GDM1 (cell line): ENCODE data around the gene CNIH3.
"Not testable (repeated sequence)": the region's sequence is repeated elsewhere in the genome, so short reads cannot be mapped to it uniquely, and the experiment has no call there.

Source experiments
- DNase-seq: peaks from one replicate; lab custom pipeline; 2025; lab: John Stamatoyannopoulos, UW

Gene CNIH3

DNA sequence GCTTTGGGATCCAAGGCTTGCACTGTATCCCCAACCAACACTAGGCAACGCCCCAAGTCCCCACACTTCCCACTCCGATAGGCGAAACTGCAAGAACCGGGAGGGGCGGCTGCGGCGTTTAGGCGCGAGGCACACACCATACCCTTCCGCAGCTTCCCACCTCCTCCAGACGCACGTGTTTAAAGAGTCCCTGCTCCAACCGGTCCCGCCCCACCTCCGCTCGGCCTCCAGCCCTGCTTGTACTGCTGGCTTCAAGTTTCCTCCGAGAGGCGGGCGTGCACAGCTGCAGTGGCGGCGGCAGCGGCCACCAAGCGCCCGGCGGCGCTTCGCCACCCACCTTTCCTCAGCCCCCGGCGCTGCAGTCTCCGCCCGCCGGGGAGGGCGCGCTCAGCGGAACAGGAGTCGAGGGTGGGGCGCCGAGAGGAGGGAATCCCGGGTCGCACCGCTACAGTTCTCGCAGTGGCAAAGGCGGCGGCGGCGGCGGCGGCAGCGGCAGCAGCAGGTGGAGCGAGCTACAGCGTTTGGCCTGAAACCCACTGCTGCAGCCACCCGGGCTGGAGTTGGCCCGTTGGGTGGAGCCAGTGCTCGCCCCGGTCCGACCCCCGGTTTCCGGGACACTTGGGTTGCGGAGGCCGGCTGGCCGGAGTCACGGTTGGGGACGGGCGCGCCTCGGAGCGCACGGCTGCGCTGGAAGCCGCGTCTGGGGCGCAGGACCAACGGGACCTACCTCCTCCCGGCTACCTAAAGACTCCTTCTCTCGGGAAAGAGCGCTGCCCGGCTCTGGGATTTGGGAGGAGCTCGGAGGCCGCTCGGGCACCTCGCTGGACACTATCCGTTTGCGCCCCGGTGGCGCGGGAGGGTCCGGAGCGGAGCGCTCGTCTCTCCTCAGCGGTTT is at the start of gene CNIH3:
Gene CNIH3, plus strand, starts transcription at position 457 of the 895 bp plus-strand sequence. CDS start 858 bp downstream, outside the sequence.
- no peak for DNase-seq

DNA sequence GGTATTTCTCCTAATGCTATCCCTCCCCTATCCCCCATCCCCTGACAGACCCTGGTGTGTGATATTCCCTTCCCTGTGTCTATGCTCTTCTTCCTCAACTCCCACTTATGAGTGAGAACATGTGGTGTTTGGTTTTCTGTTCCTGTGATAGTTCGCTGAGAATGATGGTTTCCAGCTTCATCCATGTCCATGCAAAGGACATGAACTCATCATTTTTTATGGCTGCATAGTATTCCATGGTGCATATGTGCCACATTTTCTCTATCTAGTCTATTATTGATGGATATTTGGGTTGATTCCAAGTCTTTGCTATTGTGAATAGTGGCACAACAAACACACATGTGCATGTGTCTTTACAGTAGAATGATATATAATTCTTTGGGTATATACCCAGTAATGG is 49.6 kb upstream of the CNIH3 start:
- DNase-seq: not testable (repeated sequence)

DNA sequence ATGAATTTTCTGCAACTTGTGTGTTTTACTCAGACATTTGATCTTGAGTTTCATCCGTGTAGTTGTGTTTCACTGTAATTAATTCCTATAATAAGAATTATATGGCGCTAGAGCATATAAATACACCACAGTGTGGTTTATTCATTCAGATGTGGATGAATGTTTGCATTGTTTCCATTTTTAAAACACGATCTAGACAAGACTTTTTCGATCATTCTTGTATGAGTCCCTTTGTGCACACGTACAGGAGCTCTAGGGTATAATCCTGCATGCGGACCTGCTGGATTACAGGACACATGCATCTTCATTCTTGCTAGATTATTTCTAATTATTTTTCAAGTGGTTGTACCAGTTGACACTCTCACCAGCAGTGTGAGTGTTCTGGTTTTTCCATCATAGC is 46.8 kb upstream of the CNIH3 start:
- no peak for DNase-seq

DNA sequence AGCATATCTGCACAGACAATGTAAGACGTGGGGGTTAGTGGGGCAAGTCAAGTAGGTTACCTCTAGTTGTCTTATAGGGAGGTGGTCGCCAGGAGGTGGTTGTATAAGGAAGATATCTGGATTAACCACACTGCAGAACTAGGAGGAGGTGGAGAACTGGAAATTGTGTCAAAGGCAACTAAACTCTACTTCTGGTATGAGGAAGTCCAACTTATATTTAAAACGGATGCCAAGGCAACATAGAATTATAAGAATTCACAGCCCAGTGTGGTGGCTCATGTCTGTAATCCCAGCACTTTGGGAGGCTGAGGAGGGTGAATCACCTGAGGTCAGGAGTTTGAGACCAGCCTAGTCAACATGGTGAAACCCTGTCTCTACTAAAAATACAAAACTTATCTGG is 44.1 kb upstream of the CNIH3 start:
- DNase-seq: not testable (repeated sequence)

DNA sequence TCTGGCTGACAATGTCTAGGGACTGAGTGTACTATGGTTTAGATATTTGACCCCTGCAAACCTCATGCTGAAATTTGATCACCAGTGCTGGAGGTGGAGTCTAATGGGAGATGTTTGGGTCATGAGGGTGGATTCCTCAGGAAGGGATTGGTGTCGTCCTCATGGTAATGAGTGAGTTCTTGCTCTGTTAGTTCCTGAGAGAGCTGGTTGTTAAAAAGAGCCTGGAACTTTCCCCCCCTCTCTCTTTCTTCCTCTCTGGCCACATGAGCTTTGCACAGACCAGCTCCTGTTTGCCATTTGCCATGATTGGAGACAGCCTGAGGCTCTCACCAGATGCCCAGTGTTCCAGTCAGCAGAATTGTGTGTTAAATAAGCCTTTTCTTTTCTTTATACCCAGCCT is 36.6 kb upstream of the CNIH3 start:
- DNase-seq: no peak

DNA sequence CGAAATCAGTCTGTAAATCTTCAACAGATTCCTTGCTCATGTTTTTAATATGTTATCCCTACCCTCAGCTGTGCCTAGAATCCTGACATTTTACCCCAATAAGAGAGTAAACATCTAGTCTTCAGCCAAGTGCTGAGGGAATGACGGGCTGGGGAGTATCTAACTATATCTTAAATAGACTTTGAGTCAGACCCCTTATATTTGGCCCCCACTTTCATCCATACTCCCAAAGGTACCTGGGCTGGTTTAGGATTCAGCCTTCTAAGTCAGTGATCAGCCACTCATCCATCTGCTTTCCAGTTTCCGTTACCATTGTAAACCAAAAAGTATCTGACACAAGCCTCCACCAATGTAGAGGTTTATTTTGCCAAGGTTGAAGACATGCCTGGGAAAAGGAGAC is 36.1 kb upstream of the CNIH3 start:
- no peak for DNase-seq

DNA sequence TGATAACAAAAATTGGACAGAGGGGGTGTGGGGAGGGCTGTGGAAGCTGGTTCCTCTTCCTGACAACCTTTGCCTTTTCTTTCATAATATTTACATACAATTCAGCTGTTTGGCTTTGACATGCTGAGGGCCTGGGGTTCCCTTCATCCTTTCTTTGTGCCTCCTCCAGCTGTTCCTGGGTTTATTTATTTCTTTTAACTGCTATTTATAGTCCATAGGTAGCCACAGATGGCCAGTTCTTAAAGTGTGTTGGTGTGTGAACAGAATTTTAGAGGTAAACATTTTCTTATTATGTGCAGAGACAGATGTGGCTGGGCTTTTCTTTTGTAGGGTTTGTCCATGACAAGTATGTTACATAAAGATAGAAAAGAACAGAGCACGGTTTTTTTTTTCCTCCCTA is 34.1 kb upstream of the CNIH3 start:
- DNase-seq: no peak

DNA sequence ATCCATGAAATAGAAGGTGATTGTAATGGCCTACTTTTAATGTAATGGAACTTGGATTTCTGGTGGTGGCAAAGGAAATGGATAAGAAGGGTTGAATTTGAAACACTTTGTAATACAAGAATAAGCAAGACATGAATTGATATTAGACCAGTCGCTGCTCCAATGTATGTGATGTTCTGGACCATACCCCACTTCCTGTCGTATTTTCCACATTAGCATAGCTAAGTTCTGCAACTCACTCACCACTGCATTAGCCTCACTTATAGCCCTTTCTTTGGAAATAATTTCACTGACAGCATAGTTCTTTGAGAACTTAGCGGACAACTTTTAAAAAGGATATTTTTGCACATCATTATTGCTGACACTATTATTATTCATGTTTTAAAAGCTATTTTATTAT is 32.3 kb upstream of the CNIH3 start:
- no peak for DNase-seq

DNA sequence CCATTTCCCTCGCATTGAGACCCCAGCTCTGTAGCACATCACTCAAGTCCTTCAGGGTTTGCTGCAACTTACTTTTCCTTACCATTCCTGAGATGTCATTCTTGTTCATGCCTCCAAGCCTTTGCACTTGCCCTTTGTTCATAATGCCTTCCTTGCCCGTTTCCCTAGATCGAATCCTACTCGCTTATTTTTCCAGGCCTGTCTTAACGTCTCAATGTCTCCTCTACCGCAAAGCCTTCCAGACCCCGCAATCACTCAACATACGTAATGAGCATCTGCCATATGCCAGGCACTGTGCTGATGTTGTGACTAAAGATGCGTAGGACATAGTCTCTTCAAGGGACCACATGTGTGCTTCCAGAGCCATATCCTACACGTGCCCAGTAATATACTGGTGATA is 31.1 kb upstream of the CNIH3 start:
- DNase-seq: no peak

DNA sequence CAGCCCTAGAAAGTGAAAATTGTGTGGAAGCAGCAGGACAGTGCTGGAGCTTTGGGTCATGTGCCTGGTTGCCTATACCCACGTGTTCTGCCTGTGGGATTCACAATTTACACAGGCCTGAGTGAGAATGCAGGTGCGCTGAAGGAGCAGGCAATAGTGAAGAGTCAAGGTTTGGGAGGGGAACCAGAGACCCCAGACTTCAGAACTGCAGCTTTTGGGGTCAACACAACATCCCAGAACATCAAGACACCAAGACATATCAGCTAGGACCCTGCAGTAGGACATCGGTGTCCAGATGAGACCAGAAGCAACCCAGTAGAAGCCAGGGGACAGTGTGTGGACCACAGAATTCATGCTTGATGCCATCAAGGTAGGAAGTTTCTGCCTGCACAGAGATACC is 29.1 kb upstream of the CNIH3 start:
- no peak for DNase-seq

DNA sequence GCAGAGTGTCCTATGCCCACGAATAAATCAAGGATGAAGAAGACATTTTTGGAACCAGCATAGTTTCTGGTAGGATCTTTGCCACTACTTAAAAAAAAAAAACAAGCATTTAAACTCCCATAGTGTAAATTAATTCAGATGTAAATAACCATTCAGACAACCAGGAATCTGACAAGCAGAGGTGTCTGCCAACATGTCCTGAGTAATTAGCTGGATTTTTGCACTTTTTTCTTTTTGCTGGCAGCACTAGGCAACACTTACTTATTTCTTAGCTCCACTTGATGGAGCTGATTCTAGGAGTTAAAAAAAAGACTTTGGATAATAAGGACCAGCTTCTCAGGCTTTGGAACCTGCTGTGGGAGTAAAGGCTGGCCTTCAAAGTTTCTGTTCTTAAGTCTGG is 27.6 kb upstream of the CNIH3 start:
- no peak for DNase-seq

DNA sequence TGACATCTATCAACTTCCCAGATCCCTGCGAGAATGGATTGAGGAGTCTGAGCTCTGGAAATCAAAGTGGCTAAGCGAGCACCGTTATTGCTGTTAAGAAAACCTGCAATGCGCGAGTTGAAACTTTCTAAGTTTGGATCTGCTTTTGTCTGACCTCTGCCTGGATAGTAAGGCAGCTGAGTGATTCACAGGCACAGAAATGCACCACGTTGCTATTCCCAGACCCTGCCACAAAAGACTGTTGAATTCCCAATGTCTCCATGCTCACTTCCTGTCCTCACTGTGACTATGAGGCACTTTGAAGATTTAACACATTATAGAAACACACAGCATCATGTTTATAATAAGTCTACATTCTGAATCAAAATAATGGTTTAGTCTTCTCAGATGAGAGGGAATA is 27.1 kb upstream of the CNIH3 start:
- no peak for DNase-seq

DNA sequence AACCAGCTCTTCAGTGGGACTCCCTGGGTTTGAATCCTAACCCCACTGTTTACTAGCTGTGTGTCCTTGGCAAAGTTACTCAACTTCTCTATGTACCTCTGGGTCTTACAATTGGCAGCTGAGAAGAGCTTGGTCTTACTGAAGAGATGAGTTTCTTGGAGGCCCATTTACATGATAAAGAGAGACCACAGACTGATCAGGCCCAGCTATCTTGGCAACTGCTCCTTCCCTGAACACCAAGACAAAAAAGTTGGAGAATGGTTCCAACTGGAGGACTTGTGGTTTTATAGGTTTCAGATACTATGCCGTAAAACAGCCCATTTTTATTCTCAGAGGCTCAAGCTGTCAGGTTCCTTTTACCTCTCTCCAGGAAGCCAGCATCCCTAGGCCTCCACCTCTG is 24.8 kb upstream of the CNIH3 start:
- no peak for DNase-seq

DNA sequence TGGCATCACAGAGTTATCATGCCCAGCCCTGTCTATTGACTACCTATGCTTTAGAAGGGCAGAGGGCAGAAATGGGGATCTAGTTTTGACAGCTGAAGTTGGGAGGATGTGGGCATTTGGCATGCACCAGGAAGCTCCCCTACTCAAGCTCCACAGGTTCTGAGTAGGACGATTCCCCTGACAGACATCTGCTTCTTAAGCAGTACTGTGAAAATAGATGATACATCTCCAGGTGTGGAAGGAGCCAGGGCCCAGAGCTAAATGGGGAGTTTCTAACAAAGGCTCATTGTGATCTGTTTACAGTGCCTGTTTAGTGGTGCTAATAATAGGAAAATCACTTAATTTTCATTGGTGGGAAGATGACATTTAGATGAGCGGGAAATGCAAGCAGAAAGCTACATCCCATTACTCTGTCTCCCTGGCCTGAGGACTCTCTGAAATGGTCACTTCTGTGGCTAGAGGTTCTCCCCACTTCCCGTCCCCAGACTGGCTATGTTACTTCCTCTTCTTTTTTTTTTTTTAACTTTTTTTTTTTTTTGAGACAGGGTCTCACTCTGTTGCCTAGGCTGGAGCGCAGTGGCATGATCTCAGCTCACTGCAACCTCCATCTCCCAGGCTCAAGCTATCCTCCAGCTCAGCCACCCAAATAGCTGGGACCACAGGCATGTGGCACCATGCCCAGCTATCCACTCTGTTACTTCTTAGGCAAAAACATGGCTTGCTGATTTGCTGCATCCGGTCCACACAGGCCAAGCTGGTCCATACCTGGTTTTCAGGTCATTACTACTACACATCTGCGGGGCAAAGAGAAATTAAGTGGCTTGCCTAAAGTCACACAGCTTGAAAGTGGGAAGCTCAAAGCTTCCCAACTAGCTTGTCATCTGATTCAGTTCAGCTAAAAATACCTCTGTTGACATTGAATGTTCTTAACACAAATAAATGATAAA is 23.2 kb upstream of the CNIH3 start:
- DNase-seq: peak; percentile 46

DNA sequence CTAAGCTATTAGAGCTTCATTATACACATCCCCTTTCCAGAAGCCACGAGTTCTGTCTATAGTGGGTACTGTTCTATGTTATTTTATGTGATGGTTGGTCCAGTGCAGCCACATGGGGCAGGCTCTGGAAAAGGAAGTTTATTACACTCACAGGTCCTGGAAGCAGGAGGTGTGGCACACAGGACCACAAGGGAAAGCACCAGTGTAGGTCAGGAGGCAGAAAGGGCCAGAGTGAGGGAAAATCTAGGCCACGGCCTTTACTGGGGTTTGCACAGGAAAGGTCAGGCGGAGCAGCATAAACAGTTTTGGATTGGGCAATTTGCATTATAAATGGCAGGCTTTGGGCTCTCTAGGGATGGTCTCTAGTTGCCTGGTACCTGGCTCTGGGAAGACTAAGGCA is 21.8 kb upstream of the CNIH3 start:
- no peak for DNase-seq

DNA sequence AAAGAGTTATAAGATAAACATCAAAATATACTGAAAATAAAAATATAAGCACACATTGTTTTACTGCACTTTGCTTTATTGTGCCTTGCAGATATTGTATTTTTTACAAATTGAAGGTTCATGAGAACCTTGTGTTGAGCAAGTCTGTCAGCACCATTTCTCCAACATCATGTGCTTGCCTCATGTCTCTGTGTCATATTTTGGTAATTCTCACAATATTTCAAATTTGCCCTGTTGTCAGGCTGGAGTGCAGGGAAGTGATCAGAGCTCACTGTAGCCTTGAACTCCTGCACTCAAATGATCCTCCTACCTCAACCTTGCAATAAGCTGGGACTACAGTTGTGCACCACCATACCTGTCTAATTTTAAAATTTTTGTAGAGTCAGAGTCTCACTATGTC is 21.3 kb upstream of the CNIH3 start:
- no peak for DNase-seq

DNA sequence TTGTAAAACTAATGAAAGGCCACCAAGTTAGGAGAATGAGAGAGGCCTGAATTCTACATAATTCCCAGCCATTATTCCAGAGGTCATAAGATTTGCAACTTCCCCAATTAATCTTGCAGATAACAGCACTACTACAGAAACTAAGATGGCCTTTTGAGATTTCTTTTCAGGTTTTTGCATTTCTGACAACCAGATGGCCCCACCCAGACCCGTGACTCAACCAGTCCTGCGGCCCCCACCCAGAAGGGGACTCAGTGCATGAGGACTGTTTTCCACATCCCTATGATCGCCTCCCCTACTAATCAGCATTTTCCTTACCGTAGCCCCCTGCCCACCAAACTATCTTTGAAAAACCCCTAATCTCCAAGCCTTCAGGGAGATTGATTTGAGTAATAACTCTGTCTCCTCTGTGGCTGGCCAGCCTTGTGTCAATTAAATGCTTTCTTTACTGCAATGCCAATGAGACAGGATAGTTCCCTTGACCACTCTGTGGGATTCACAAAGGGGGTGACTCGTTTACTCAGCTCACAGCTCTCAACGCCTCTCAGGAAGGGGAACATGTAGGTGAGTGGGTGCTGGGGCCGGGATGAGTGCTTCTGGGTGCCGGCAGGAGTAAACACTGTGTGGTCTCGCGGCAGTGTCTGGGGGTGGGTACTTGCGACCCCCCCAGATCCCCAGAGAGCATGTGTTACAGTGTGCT is 10.5 kb upstream of the CNIH3 start:
- DNase-seq: no peak

DNA sequence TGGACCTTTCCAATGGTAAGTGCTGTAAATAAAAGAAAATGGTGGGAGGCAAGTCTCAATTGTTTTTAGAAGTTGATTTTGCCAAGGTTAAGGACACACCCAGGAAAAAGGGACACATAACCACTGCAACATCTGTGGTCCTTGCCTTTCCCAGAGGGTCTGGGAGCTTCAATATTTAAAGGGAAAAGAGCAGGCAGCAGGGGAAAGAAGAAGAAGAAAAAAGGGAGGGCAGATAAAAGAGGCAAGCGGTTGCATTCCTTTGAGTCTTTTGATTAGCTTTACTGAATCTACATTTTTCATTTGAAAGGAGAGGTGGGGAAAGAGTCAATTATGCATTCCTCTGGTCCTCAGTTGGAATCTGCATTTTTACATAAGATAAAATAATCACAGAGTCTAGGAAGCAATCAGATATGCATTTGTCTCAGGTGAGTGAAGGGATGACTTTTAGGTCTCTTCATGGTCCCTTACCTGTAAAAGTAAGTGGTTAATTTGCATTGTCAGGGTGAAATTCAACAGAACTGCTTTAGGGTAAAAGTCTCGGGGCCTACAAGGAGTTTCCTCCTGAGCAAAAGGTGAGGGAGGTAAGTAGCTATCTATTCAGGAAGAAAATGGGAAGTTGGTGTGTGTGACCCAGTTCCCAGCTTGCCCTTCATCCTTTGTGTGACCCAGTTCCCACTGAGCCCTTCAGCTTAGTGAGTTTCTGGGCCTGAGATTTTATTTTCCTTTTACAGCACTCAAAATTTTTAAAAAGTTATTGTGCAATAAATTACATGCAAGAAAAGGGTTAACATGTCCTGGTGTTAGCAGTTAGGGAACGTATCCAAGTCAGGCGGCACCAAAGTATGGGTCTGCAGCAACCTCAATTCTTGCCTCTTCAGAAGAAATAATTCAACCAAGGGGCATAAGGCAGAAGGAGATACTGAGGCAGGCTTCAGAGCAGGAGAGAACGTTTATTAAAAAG is 8.6 kb upstream of the CNIH3 start:
- DNase-seq: no peak

DNA sequence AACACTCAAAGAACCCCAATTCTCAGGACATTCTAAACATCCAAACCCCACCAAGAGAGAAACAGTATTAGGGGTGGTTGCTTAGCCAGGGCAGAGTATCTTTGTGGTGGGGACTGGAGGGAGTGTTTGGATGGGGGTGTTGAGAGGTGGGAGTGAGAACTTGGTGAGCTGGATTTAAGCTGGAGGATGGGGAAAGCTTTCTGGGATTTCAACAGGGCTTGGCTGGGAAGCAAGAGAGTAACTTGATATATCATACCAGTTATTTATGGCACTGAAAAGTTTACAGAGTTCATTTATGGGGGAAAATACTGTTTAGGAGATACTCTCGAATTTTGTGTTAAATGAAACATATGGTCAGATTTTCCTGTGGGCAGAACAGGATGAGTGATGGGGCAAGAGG is 6.8 kb upstream of the CNIH3 start:
- DNase-seq: no peak

DNA sequence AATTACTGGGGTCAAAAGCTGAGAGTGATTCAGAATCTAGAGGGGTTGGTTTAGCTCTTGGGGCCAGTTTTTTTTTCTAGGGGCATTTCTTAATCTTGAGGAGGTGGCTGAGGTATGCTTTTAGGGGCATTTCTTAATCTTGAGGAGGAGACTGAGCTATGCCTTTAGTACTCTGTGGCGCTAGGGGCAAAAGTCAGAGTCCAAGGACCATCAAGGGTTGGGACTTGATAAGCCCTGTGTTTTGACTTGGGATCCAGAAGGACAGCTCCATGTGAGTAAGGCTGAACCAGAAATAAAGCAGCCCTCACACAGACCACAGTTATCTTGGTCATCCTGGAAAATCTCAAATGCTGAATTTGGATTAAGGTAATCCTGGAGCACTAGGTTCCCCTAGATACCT is 3.9 kb upstream of the CNIH3 start:
- DNase-seq: no peak

DNA sequence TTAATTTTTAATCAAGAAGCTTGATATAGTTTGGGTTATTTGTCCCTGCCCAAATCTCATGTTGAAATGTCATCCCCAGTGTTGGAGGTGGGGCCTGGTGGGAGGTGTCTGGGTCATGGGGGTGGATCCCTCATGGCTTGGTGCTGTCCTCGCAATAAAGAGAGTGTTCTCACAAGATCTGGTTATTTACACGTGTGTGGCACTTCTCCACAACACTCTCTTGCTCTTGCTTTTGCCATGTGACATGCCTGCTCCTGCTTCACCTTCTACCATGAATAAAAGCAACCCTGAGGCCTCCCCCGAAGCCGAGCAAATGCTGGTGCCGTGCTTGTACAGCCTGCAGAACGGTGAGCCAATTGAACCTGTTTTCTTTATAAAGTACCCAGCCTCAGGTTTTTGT is 2.6 kb upstream of the CNIH3 start:
- DNase-seq: no peak
